Hepatocyte (in vitro differentiated cells): ENCODE results near the gene VPS45. TPM values are rescaled to one million over a fixed set of nuclear protein-coding genes. Genes with fewer than 3 reads are reported as not detected.

Experiments used
- DNase-seq: peaks from one replicate; pipeline ENCODE4 v3.0.0-alpha.2; 2016; ENCODE audit warnings: low spot score
- H2AFZ ChIP-seq: fragments of 200-600 bp; sonication (generic); 2 replicates; pipeline ENCODE4 v1.6.0; 2016; ENCODE audit warnings: antibody characterized with exemption, mild to moderate bottlenecking
- H3K27ac ChIP-seq: fragments of 200-600 bp; sonication (generic); 2 replicates; pipeline ENCODE4 v1.5.1; 2016; ENCODE audit warnings: mild to moderate bottlenecking
- H3K27me3 ChIP-seq: fragments of 200-600 bp; sonication (generic); 2 replicates; pipeline ENCODE4 v1.6.1; 2016
- H3K36me3 ChIP-seq: fragments of 200-600 bp; sonication (generic); replicated peaks from 2 replicates; pipeline ENCODE4 v1.5.1; 2016; ENCODE audit warnings: low read depth; ENCODE audit not compliant: insufficient read depth
- H3K4me1 ChIP-seq: fragments of 200-600 bp; sonication (generic); 2 replicates; pipeline ENCODE4 v1.5.1; 2016; ENCODE audit warnings: mild to moderate bottlenecking, moderate library complexity; ENCODE audit not compliant: insufficient read depth
- H3K4me2 ChIP-seq: fragments of 200-600 bp; sonication (generic); 2 replicates; pipeline ENCODE4 v1.6.0; 2016
- H3K4me3 ChIP-seq: fragments of 200-600 bp; sonication (generic); 2 replicates; pipeline ENCODE4 v1.5.1; 2016; ENCODE audit warnings: mild to moderate bottlenecking
- H3K79me2 ChIP-seq: fragments of 200-600 bp; sonication (generic); 2 replicates; pipeline ENCODE4 v1.6.0; 2017; ENCODE audit warnings: mild to moderate bottlenecking
- H3K9me2 ChIP-seq: fragments of 200-600 bp; sonication (generic); replicated peaks from 2 replicates; pipeline ENCODE4 v1.6.0; 2017; ENCODE audit warnings: mild to moderate bottlenecking; ENCODE audit not compliant: insufficient read depth
- H3K9me3 ChIP-seq: fragments of 200-600 bp; sonication (generic); 2 replicates; pipeline ENCODE4 v1.5.1; 2016; ENCODE audit warnings: low read depth, mild to moderate bottlenecking
- H4K20me1 ChIP-seq: fragments of 200-600 bp; sonication (generic); 2 replicates; pipeline ENCODE4 v1.6.0; 2016; ENCODE audit warnings: mild to moderate bottlenecking; ENCODE audit not compliant: insufficient read depth, poor library complexity, severe bottlenecking
- EZH2 ChIP-seq: fragments of 200-600 bp; sonication (generic); IDR thresholded peaks from 2 replicates; pipeline ENCODE4 v1.6.1; 2016; ENCODE audit warnings: antibody characterized with exemption, mild to moderate bottlenecking, borderline replicate concordance
- EZH2phosphoT487 ChIP-seq: fragments of 200-600 bp; sonication (generic); IDR thresholded peaks from one replicate; pipeline ENCODE4 v1.6.1; 2018; ENCODE audit warnings: antibody characterized with exemption, mild to moderate bottlenecking, low read depth, moderate library complexity; ENCODE audit not compliant: unreplicated experiment, severe bottlenecking
- WGBS: methylation state at CpG from one replicate; pipeline ENCODE4 v1.1.6; 2016; ENCODE audit warnings: low lambda C conversion rate; ENCODE audit errors: missing lambda C conversion rate; 5-methylcytosine and 5-hydroxymethylcytosine counted together
- polyA plus RNA-seq: library from polyadenylated mRNA; unstranded; fragments of >200 nt; fragmentation: Nextera tagmentation; extraction: Ambion mirVana; gene quantifications from 2 replicates; pipeline ENCODE4 v1.2.1, GENCODE V29; 2016
- total RNA-seq: library from RNA; depleted of rRNA; stranded (reverse); fragments of >200 nt; gene quantifications from 2 replicates; pipeline ENCODE4 v1.2.3, GENCODE V29; 2014
- TF ChIP-seq, protein P1 (sequence below): fragments of 200-600 bp; sonication (generic); IDR thresholded peaks from 2 replicates; pipeline ENCODE4 v1.5.1; 2016; ENCODE audit warnings: antibody characterized with exemption, mild to moderate bottlenecking; ENCODE audit not compliant: poor library complexity

The VPS45 gene
- total and polyA plus RNA-seq, 2 experiments from 2014 or later: 23.8 to 37.1 TPM

DNA sequence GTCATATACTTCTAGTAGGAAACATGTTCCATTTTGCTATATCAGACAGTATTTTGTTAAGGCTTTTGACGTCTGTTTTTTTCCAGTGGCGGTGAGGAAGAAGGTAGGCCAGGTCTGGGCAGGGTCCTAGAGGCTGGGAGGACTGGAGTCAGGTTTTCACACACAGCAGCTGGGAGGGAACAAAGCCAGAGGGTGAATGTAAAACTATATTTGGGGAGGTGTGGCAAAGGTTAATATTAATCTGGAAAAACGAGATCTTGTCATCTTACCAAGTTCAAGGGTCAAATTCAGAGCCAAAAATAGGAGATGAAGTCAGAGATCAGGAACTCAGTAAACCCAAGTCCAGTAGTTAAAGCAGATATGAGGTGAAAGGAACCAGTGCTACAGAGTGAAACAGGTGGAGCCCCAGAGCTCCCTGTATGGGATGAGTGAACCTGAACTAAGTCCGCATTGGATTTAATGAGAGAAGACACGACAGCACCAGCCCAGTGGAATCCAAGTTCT lies 46.3 kb upstream of the VPS45 start:
- H2AFZ ChIP-seq: no peak overlapping the region
- peak; percentile 74 for DNase-seq
- no peaks in the 10 kb centered on the region for H3K79me2 ChIP-seq
- H3K27ac ChIP-seq: peak overlapping the region; percentile 94
- no peaks in the 10 kb centered on the region for H4K20me1 ChIP-seq
- H3K4me3 ChIP-seq: no peak overlapping the region
- TF ChIP-seq EZH2phosphoT487 (no peak), EZH2 (no peak)
- TF ChIP-seq, protein P1, sequence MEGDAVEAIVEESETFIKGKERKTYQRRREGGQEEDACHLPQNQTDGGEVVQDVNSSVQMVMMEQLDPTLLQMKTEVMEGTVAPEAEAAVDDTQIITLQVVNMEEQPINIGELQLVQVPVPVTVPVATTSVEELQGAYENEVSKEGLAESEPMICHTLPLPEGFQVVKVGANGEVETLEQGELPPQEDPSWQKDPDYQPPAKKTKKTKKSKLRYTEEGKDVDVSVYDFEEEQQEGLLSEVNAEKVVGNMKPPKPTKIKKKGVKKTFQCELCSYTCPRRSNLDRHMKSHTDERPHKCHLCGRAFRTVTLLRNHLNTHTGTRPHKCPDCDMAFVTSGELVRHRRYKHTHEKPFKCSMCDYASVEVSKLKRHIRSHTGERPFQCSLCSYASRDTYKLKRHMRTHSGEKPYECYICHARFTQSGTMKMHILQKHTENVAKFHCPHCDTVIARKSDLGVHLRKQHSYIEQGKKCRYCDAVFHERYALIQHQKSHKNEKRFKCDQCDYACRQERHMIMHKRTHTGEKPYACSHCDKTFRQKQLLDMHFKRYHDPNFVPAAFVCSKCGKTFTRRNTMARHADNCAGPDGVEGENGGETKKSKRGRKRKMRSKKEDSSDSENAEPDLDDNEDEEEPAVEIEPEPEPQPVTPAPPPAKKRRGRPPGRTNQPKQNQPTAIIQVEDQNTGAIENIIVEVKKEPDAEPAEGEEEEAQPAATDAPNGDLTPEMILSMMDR: no peak
- H3K27me3 ChIP-seq: no peaks in the 10 kb centered on the region
- H3K9me2 ChIP-seq: no peaks in the 10 kb centered on the region
- peaks cover 17% of the 10 kb centered on the region for H3K4me1 ChIP-seq
- peak overlapping the region; percentile 41 for H3K4me2 ChIP-seq
- no peaks in the 10 kb centered on the region for H3K9me3 ChIP-seq
- WGBS: 53% methylated on average over 5 of the region's 5 CpGs
- H3K36me3 ChIP-seq: no peaks in the 10 kb centered on the region

DNA sequence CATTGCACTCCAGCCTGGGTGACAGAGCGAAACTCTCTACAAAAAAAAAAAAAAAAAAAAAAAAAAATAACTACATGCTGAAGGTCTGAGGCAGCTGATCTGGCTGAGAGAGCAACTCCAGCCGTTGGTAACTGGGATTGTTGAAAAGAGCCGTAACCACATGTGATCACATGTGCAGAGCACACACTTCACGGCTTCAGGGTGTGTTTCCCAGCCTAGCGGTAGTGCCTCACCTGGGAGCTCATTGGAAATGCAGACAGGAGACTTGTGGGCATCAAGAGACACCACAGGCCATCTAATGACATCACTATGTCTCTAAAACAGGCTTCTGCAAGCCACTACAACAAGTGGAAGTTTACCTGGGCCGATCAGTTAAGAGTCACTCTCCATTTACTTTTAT lies 45.2 kb upstream of the VPS45 start:
- peaks cover 17% of the 10 kb centered on the region for H3K4me1 ChIP-seq
- no peaks in the 10 kb centered on the region for H3K27me3 ChIP-seq
- H4K20me1 ChIP-seq: no peaks in the 10 kb centered on the region
- H3K4me2 ChIP-seq: no peak overlapping the region
- DNase-seq: peak; percentile 55
- H3K9me2 ChIP-seq: no peaks in the 10 kb centered on the region
- H2AFZ ChIP-seq: no peak overlapping the region
- no peaks in the 10 kb centered on the region for H3K36me3 ChIP-seq
- H3K9me3 ChIP-seq: no peaks in the 10 kb centered on the region
- H3K27ac ChIP-seq: peak overlapping the region; percentile 94
- no peaks in the 10 kb centered on the region for H3K79me2 ChIP-seq
- 67% methylated on average over 6 of the region's 6 CpGs for WGBS
- TF ChIP-seq EZH2phosphoT487: no peak
- H3K4me3 ChIP-seq: no peak overlapping the region

- Histone ChIP-seq H3K9me2 (no peaks in the 10 kb centered on the region), H3K36me3 (no peaks in the 10 kb centered on the region), H3K9me3 (no peaks in the 10 kb centered on the region), H3K27ac (no peak overlapping the region), H4K20me1 (no peaks in the 10 kb centered on the region), H3K27me3 (no peaks in the 10 kb centered on the region), H3K4me2 (no peak overlapping the region), H3K4me3 (no peak overlapping the region), H3K79me2 (no peaks in the 10 kb centered on the region), H3K4me1 (peaks cover 13% of the 10 kb centered on the region), H2AFZ (no peak overlapping the region)
- DNase-seq: no peak
- no peak for TF ChIP-seq EZH2
- TF ChIP-seq EZH2phosphoT487: no peak
- TF ChIP-seq, protein P1: no peak
- 81% methylated on average over 2 of the region's 2 CpGs for WGBS
These were observed 43.4 kb upstream of the VPS45 start for GRCh38 chr1:150024156-150024555.

DNA sequence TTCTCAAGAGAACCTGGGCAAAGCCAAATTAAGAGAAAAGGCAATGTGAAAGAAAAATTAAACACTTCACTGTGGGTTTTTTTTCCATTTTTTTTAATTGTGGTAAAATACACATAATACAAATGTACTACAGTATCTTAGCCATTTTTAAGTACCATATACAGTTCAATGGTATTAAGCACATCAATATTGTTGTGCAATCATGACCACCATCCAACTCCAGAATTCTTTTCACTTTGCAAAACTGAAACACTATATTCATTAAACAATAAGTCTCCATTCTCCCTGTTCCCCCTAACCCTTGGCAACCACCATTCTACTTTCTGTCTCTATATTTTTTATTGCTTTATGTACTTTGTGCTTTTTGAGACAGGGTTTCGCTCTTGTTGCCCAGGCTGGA lies 39.3 kb upstream of the VPS45 start:
- Histone ChIP-seq H3K4me2 (no peak overlapping the region), H3K27ac (no peak overlapping the region), H2AFZ (no peak overlapping the region), H3K4me3 (no peak overlapping the region), H3K79me2 (no peaks in the 10 kb centered on the region), H3K4me1 (no peaks in the 10 kb centered on the region), H3K9me2 (no peaks in the 10 kb centered on the region), H3K36me3 (no peaks in the 10 kb centered on the region), H3K9me3 (no peaks in the 10 kb centered on the region), H4K20me1 (no peaks in the 10 kb centered on the region), H3K27me3 (no peaks in the 10 kb centered on the region)
- no peak for DNase-seq
- 100% methylated on average over 1 of the region's 1 CpG for WGBS
- TF ChIP-seq, protein P1: no peak
- no peak for TF ChIP-seq EZH2
